Caco-2 (cell line): Measurements from ENCODE around the gene ATF6. TPM values are rescaled to one million over a fixed set of nuclear protein-coding genes. Genes with fewer than 3 reads are reported as not detected.

Source experiments
- BruUV-seq: library from RNA; stranded (reverse); fragments of 400-500 nt; replicated peaks from 2 replicates; lab custom pipeline; 2021; lab: Mats Ljungman, UMichigan
- CTCF ChIA-PET: fragments of 300-600 bp; sonication (Branson Sonifier 250); formaldehyde crosslinking; loops from one replicate; lab custom pipeline; 2022; ENCODE audit warnings: antibody characterized with exemption; lab: Charles Lee
- POLR2A ChIA-PET: fragments of 300-600 bp; sonication (Branson Sonifier 250); formaldehyde crosslinking; loops from one replicate; lab custom pipeline; 2022; ENCODE audit warnings: antibody characterized with exemption; lab: Charles Lee
- DNase-seq, 2 experiments: peaks; one replicate each; pipeline versions ENCODE4 v3.0.0 to v3.0.0-alpha.2; 2020 to 2022
- H3K27me3 ChIP-seq: replicated peaks from 2 replicates; pipeline ENCODE4 v1.6.0; 2011; ENCODE audit warnings: low read length; ENCODE audit not compliant: control insufficient read depth, insufficient read depth
- H3K36me3 ChIP-seq: 2 replicates; pipeline ENCODE4 v1.5.1; 2011; ENCODE audit warnings: low read length; ENCODE audit not compliant: control insufficient read depth, insufficient read depth
- H3K4me1 ChIP-seq: fragments of 250-450 bp; sonication (Bioruptor Pico); 2 replicates; pipeline ENCODE4 v1.5.1; 2020; ENCODE audit warnings: mild to moderate bottlenecking
- H3K4me3 ChIP-seq: 2 replicates; pipeline ENCODE4 v1.5.1; 2011; ENCODE audit warnings: low read depth, mild to moderate bottlenecking, control low read depth, low read length
- H3K9me3 ChIP-seq: fragments of 250-450 bp; sonication (Bioruptor Pico); 2 replicates; pipeline ENCODE4 v1.5.1; 2020; ENCODE audit warnings: mild to moderate bottlenecking, moderate library complexity
- H3K27ac Mint-ChIP-seq: one replicate; pipeline ENCODE4 v1.8.0; 2022; ENCODE audit warnings: mixed read lengths; ENCODE audit not compliant: unreplicated experiment
- H3K27me3 Mint-ChIP-seq: one replicate; pipeline ENCODE4 v1.8.0; 2022; ENCODE audit warnings: mixed read lengths; ENCODE audit not compliant: insufficient read depth, unreplicated experiment
- H3K36me3 Mint-ChIP-seq: one replicate; pipeline ENCODE4 v1.8.0; 2022; ENCODE audit warnings: mild to moderate bottlenecking, mixed read lengths; ENCODE audit not compliant: insufficient read depth, unreplicated experiment
- H3K4me1 Mint-ChIP-seq: one replicate; pipeline ENCODE4 v1.8.0; 2022; ENCODE audit warnings: low read depth, mixed read lengths; ENCODE audit not compliant: unreplicated experiment
- H3K4me3 Mint-ChIP-seq: one replicate; pipeline ENCODE4 v1.8.0; 2022; ENCODE audit warnings: mild to moderate bottlenecking, moderate library complexity, mixed read lengths; ENCODE audit not compliant: unreplicated experiment
- H3K9me3 Mint-ChIP-seq: one replicate; pipeline ENCODE4 v1.8.0; 2022; ENCODE audit warnings: mixed read lengths; ENCODE audit not compliant: unreplicated experiment
- intact Hi-C: fragments of 100-400 bp; cut with micrococcal nuclease; formaldehyde crosslinking; loops from one replicate; pipeline ENCODE4 v1.10.0; 2022; ENCODE audit not compliant: unreplicated experiment
- total RNA-seq: library from RNA; stranded (reverse); gene quantifications from 2 replicates; pipeline ENCODE4 v1.2.3, GENCODE V29; 2022
- TF ChIP-seq, protein P1 (sequence below), 2 experiments: fragments of 200-600 bp in 1 of 2; IDR thresholded peaks; 1 replicate in 1 of 2; 2 replicates in 1 of 2; pipeline versions ENCODE4 v1.5.1 to v1.8.0; 2011 to 2022; ENCODE audit warnings: antibody characterized with exemption in 1 of 2, control low read depth in 1 of 2, inconsistent platforms in 1 of 2, low read depth in 1 of 2, low read length in 1 of 2, mild to moderate bottlenecking in 1 of 2, moderate library complexity in 1 of 2; ENCODE audit not compliant: insufficient read depth in 1 of 2, severe bottlenecking in 1 of 2, unreplicated experiment in 1 of 2

ATF6 gene
- total RNA-seq, 1 experiment from 2014 or later, result 16.4 TPM

DNA sequence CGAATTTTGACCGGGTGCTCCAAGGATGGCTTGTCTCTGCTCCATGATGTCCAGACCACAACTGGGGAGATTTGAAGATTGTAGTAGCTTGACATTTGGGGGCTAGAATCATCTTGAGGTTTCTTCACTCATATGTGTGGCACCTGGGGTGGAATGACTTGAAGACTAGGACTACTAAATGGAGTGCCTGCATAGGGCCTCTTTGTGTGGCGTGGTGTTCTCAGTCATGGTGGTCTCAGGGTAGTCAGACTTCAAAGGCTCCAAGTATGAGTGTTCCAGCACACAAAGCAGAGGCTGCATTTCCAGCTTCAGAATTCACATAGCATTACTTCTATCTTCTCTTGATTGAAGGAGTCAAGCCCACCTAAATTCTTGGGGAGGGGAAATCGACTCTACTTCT, 16.8 kb downstream of the ATF6 start:
- H3K4me3 Mint-ChIP-seq, result no peak overlapping the region
- TF ChIP-seq, protein P1, sequence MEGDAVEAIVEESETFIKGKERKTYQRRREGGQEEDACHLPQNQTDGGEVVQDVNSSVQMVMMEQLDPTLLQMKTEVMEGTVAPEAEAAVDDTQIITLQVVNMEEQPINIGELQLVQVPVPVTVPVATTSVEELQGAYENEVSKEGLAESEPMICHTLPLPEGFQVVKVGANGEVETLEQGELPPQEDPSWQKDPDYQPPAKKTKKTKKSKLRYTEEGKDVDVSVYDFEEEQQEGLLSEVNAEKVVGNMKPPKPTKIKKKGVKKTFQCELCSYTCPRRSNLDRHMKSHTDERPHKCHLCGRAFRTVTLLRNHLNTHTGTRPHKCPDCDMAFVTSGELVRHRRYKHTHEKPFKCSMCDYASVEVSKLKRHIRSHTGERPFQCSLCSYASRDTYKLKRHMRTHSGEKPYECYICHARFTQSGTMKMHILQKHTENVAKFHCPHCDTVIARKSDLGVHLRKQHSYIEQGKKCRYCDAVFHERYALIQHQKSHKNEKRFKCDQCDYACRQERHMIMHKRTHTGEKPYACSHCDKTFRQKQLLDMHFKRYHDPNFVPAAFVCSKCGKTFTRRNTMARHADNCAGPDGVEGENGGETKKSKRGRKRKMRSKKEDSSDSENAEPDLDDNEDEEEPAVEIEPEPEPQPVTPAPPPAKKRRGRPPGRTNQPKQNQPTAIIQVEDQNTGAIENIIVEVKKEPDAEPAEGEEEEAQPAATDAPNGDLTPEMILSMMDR (IDR thresholded peaks at IDR 0.05; ENCODE audit: insufficient read depth in 1 of 2, low read depth in 1 of 2, low read length in 1 of 2, severe bottlenecking in 1 of 2, unreplicated experiment in 1 of 2), result no peak
- H3K27me3 ChIP-seq, result no peaks in the 10 kb centered on the region
- DNase-seq, result no peak
- POLR2A ChIA-PET, result no interaction called here
- no peaks in the 10 kb centered on the region for H3K4me1 ChIP-seq
- no TSS peak for BruUV-seq
- no peaks in the 10 kb centered on the region for H3K9me3 ChIP-seq
- no peaks in the 10 kb centered on the region for H3K36me3 ChIP-seq
- no peaks in the 10 kb centered on the region for H3K4me1 Mint-ChIP-seq
- peaks cover 16% of the 10 kb centered on the region for H3K36me3 Mint-ChIP-seq
- intact Hi-C loops, result no loop called here
- no peak overlapping the region for H3K4me3 ChIP-seq
- H3K27me3 Mint-ChIP-seq, result no peaks in the 10 kb centered on the region
- H3K27ac Mint-ChIP-seq, result no peak overlapping the region
- CTCF ChIA-PET, result interaction anchor here (0.7 kb wide), 1 partner anchor 179 kb away, joined by 6 read pairs; no protein-coding TSS in a partner anchor
- H3K9me3 Mint-ChIP-seq, result no peaks in the 10 kb centered on the region

- H3K4me1 ChIP-seq, result no peaks in the 10 kb centered on the region
These were observed 18.8 kb downstream of the ATF6 start for GRCh38 chr1:161784968-161785367.

GRCh38 chr1:161787355-161787754, 21.2 kb downstream of the ATF6 start:
- no peaks in the 10 kb centered on the region for H3K27me3 Mint-ChIP-seq
- H3K4me1 Mint-ChIP-seq, result no peaks in the 10 kb centered on the region
- ChIA-PET POLR2A (no interaction called here), CTCF (interaction anchor here (0.6 kb wide), 1 partner anchor 250 kb away, joined by 4 read pairs; no protein-coding TSS in a partner anchor)
- TF ChIP-seq, protein P1 (IDR thresholded peaks at IDR 0.05; ENCODE audit: insufficient read depth in 1 of 2, low read depth in 1 of 2, low read length in 1 of 2, severe bottlenecking in 1 of 2, unreplicated experiment in 1 of 2), result no peak
- no peak for DNase-seq
- no peak overlapping the region for H3K4me3 Mint-ChIP-seq
- no peaks in the 10 kb centered on the region for H3K9me3 Mint-ChIP-seq
- H3K9me3 ChIP-seq, result no peaks in the 10 kb centered on the region
- no peak overlapping the region for H3K4me3 ChIP-seq
- H3K27me3 ChIP-seq, result no peaks in the 10 kb centered on the region
- no peaks in the 10 kb centered on the region for H3K36me3 ChIP-seq
- no peak overlapping the region for H3K27ac Mint-ChIP-seq
- H3K36me3 Mint-ChIP-seq, result peaks cover 16% of the 10 kb centered on the region
- no TSS peak for BruUV-seq
- no peaks in the 10 kb centered on the region for H3K4me1 ChIP-seq
- intact Hi-C loops, result no loop called here

More at GRCh38 chr1:161784968-161785367, 18.8 kb downstream of the ATF6 start:
- ChIA-PET POLR2A (no interaction called here), CTCF (no interaction called here)
- Histone ChIP-seq H3K9me3 (no peaks in the 10 kb centered on the region), H3K4me3 (no peak overlapping the region), H3K36me3 (no peaks in the 10 kb centered on the region), H3K27me3 (no peaks in the 10 kb centered on the region)
- no peaks in the 10 kb centered on the region for H3K9me3 Mint-ChIP-seq
- BruUV-seq, result no TSS peak
- no peaks in the 10 kb centered on the region for H3K4me1 Mint-ChIP-seq
- H3K27ac Mint-ChIP-seq, result no peak overlapping the region
- intact Hi-C loops, result no loop called here
- peaks cover 16% of the 10 kb centered on the region for H3K36me3 Mint-ChIP-seq
- DNase-seq, result no peak
- H3K27me3 Mint-ChIP-seq, result no peaks in the 10 kb centered on the region
- TF ChIP-seq, protein P1 (IDR thresholded peaks at IDR 0.05; ENCODE audit: insufficient read depth in 1 of 2, low read depth in 1 of 2, low read length in 1 of 2, severe bottlenecking in 1 of 2, unreplicated experiment in 1 of 2), result no peak
- no peak overlapping the region for H3K4me3 Mint-ChIP-seq
